Neuron (in vitro differentiated cells): ENCODE data around the gene PTH2.

Experiments used
- H2AFZ ChIP-seq: one replicate; pipeline ENCODE4 v1.6.1; 2013; ENCODE audit warnings: low read depth, mild to moderate bottlenecking, inconsistent platforms, low read length, moderate library complexity
- H3K27me3 ChIP-seq: one replicate; pipeline ENCODE4 v1.6.1; 2013; ENCODE audit warnings: low read length; ENCODE audit not compliant: insufficient read depth
- H3K36me3 ChIP-seq: one replicate; pipeline ENCODE4 v1.6.1; 2013; ENCODE audit warnings: low read length; ENCODE audit not compliant: insufficient read depth
- H3K4me1 ChIP-seq: one replicate; pipeline ENCODE4 v1.6.1; 2013; ENCODE audit warnings: low read length; ENCODE audit not compliant: insufficient read depth
- H3K4me3 ChIP-seq: 2 replicates; pipeline ENCODE4 v1.5.1; 2013; ENCODE audit warnings: mild to moderate bottlenecking, low read length, moderate library complexity
- H3K9me3 ChIP-seq: one replicate; pipeline ENCODE4 v1.6.1; 2013; ENCODE audit warnings: low read length

The PTH2 gene

DNA sequence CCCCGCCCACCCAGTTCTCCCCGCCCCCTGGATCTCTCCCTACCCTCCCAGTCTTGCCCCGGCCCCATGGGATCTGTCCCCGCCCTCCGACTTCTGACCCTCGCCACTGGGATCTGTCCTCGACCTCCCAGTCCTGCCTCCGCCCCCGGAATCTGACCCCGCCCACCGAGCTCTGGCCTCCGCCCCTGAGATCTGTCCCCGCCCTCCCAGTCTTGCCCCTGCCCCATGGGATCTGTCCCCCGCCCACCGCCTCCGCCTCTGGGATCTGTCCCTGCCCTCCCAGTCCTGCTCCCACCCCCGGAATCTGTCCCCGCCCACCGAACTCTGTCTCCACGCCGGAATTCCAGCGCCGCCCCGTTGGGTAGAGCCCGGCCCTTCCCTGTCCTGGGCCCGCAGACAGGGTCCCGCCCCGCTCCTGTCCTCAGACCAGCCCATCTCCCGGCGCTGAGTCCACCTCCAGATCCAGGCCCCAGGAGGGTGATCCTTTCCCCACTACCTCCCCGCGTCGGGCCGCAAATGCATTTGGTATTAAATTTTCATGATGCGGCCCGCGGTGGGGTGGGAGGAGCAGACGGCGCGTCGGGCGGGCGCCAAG lies 19.6 kb upstream of the PTH2 start:
- H3K9me3 ChIP-seq, result no peaks in the 10 kb centered on the region
- peaks cover 10% of the 10 kb centered on the region for H3K36me3 ChIP-seq
- H3K4me3 ChIP-seq, result peak overlapping the region; percentile 46
- H2AFZ ChIP-seq, result peak overlapping the region; percentile 98
- H3K27me3 ChIP-seq, result peaks cover 42% of the 10 kb centered on the region
- H3K4me1 ChIP-seq, result peaks cover 15% of the 10 kb centered on the region

DNA sequence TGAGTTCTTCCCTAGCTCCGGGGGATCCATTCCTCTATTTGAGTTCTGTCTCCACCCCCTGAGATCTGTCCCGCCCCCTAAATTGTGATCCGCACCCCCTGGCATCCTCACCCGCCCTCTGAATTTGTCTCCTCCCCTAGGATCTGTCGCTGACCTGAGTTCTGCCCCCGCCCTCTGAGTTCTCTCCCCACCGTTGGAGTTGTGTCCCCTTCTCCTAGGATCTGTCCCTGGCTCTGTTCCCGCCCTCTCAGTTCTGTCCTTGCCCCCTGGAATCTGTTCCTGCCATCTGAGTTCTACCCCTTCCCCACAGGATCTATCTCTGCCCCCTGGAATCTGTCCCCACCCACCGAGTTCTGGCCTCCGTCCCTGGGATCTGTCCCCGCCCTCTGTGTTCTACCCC lies 19.1 kb upstream of the PTH2 start:
- no peak overlapping the region for H3K4me3 ChIP-seq
- no peak overlapping the region for H2AFZ ChIP-seq
- H3K9me3 ChIP-seq, result no peaks in the 10 kb centered on the region
- H3K27me3 ChIP-seq, result peaks cover 47% of the 10 kb centered on the region
- peaks cover 7% of the 10 kb centered on the region for H3K36me3 ChIP-seq
- H3K4me1 ChIP-seq, result peaks cover 15% of the 10 kb centered on the region

DNA sequence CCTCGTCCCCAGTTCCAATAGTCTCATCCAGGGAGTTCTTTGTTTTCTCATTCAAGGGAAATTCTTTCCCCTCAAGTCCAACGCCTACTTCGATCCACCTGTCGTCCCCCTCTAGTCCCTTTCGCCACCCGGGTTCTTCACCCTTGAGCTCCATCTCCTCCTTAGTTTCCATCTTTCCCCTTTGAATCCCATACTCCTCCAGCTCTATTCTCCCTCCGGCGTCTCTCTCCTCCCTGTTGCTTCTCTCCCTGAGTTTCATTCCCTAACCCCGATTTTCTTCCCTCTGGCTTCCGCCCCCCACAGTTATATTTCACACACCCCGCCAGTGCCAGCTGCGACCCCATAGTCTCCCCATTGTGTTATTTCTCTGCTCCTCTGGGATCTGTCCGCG lies 18.7 kb upstream of the PTH2 start:
- Histone ChIP-seq H3K4me1 (peaks cover 15% of the 10 kb centered on the region), H3K9me3 (no peaks in the 10 kb centered on the region), H3K36me3 (peaks cover 4% of the 10 kb centered on the region), H2AFZ (no peak overlapping the region), H3K27me3 (peaks cover 51% of the 10 kb centered on the region), H3K4me3 (no peak overlapping the region)

DNA sequence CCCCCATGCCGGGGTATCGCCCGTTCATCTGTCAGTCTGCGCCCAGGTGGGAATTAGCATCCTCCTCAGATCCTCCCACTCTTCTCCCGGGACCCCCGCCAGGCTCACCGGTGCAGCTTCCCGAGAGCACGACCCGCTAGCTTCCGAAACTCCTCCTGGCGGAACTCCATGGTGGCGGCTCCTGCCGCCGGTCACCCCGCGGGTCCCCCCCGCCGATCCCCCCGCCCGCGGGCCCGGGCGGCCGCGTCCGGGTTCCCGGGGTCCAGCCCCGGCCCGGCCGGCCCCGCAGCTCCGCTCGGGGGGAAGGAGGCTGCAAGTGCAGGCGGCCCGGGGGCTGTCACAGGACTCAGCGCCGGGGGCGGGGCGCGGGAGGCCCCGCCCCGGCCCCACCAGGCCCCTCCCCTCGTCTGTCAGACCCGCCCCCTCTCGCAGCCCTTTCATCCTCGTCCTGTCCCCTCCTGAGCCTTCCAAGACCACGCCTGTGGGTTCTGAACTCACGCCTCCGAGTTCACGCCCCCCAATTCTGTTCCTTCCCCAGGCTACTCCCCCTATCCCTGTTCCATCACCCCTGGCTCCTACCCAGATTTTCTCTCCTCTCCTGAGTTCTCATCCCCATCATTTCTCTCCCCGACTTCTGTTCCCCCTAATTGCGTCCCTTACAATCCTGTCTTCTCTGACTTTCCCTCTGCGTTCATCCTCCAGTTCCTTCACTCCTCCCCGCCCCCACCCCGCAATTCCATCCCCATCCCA lies 18.1 kb upstream of the PTH2 start, which contains the start of gene SLC17A7:
SLC17A7 (minus strand) TSS at position 318 of the 750 bp plus-strand sequence; CDS start at position 170, 148 bp downstream.
- H3K36me3 ChIP-seq, result no peaks in the 10 kb centered on the region
- peaks cover 15% of the 10 kb centered on the region for H3K4me1 ChIP-seq
- no peaks in the 10 kb centered on the region for H3K9me3 ChIP-seq
- H2AFZ ChIP-seq, result no peak within 1 kb of the TSS
- peaks cover 57% of the 10 kb centered on the region for H3K27me3 ChIP-seq
- H3K4me3 ChIP-seq, result no peak within 1 kb of the TSS

DNA sequence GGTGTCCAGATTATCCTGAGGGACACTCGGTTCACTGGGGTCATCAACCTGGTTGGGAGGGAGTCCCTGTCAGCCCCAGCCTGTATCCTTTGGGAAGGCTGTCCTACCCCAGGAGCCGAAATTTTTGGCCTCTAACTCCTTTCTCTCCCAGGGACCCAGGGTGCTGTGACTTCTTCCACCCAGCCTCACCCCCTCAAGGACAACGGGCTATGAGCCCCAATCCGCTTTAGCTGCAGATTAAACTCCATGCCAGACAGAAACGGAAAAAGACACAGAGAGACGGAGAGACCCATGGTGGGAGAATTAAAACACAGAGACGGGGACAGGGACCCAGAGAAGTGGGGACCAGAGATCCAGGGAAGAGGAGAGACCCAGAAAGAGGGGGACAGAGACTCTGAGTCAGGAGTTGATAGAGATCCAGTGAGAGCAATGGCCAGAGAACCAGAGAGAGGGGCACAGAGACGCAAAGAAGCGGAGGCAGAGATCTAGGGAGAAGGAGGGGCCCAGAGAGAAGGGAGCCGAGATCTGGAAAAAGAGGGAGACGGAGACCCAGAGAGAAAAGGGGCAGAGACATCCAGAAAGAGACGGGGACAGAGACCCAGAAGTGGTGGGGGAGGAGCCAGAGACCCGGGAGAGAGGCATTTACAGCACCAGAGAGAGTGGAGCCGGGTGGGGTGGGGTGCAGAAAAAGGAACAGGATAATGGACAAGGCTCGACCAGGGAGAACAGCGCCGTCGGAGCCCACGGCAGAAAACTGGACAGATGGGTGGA lies 17.4 kb upstream of the PTH2 start:
- H3K4me3 ChIP-seq, result no peak overlapping the region
- no peaks in the 10 kb centered on the region for H3K9me3 ChIP-seq
- H3K27me3 ChIP-seq, result peaks cover 65% of the 10 kb centered on the region
- H2AFZ ChIP-seq, result no peak overlapping the region
- H3K4me1 ChIP-seq, result peaks cover 15% of the 10 kb centered on the region
- H3K36me3 ChIP-seq, result no peaks in the 10 kb centered on the region

DNA sequence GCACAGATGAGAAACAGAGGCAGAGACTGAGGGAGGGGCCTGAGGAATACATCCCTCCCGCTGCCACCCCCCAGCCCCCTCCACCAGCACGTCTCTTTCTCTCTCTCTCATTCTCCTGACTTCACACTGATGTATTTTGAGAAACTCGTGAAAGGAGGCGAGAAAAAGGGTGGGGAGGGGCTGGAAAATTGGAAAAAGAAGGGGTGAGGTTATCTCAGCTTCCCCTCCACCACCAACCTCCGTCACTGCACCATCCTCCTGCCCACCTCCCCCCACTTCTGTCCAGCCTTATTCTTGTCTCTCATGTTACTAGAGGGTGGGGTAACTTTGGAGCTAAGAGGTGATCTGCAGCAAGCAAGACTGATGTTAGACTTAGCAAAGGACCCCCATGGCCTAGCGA lies 16.6 kb upstream of the PTH2 start:
- Histone ChIP-seq H2AFZ (no peak overlapping the region), H3K4me1 (peaks cover 15% of the 10 kb centered on the region), H3K4me3 (no peak overlapping the region), H3K36me3 (no peaks in the 10 kb centered on the region), H3K27me3 (peaks cover 73% of the 10 kb centered on the region), H3K9me3 (peaks cover under 1% of the 10 kb centered on the region)

DNA sequence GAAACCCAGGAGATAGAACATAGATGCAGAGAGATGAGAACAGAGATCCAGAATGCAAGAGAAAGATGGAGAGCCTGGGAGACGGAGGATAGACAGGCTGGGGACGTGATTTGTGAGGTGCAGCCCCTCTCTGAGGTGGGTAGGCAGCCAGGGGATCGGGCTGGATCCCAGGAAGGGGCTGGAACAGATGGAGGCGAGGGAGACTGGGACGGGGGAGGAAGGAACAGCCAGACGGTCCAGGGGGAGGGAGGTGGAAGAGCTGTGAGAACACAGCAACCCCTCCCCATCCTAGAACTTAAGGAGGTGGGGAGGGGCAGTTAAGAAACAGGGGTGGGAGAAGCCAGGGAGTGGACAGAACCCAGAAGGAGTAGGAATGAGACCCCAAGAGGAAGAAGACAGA lies 15.0 kb upstream of the PTH2 start:
- Histone ChIP-seq H3K36me3 (no peaks in the 10 kb centered on the region), H3K4me1 (peaks cover 15% of the 10 kb centered on the region), H3K27me3 (peaks cover 87% of the 10 kb centered on the region), H3K9me3 (peaks cover 10% of the 10 kb centered on the region), H3K4me3 (no peak overlapping the region), H2AFZ (no peak overlapping the region)

DNA sequence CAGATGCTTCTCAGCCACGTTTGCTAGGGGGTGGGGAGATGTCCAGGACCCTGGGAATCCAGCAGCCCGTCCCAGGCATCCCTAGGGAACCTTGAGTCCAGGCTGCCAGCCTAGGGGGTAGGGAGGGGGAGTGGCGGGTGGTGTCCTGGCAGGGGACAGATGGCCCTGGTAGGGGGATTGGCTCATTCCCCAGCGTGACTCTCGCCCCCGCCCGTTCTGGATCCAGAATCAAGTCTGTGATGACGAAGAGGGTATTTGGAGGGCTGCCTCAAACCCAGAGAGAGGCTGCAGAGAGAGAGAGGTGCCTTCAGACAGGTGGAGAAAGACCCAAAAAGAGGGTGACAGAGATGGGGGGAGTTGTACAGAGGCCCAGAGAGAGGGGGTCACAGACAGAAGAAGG lies 14.0 kb upstream of the PTH2 start:
- Histone ChIP-seq H3K4me1 (peaks cover 9% of the 10 kb centered on the region), H3K9me3 (peaks cover 19% of the 10 kb centered on the region), H3K36me3 (no peaks in the 10 kb centered on the region), H3K27me3 (peaks cover 95% of the 10 kb centered on the region), H3K4me3 (no peak overlapping the region), H2AFZ (no peak overlapping the region)

DNA sequence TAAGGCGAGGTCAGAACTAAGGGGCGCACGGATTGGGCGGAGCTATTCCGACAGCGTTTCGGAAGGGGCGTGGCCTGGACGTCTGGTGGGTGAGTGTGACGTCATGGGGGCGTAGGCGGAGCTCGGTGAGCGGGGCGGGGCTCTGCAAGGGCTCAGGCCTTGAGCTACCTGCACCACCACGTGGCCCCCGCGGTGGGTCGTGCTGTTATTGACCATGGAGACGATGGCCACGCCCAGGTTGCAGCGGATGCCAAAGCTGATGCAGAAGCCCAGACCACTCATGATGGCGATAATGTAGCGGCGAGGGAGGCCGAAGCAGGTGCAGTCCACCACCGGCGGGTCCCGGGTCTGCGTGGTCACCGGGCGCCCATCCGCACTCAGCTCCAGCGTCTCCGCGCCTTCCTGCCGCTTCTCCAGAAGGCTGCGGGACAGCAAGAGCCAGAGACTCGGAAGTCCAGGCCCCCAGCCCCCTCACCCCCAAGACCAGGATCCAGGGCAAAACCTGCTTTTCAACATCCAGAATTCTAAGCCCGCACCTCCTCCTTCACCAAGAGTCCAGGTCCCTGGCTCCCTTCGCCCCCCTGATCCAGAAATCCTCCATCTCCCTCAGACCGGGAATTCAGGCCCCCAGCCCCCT lies 13.3 kb upstream of the PTH2 start:
- Histone ChIP-seq H3K9me3 (peaks cover 23% of the 10 kb centered on the region), H3K36me3 (no peaks in the 10 kb centered on the region), H2AFZ (no peak overlapping the region), H3K4me1 (peaks cover 3% of the 10 kb centered on the region), H3K4me3 (no peak overlapping the region), H3K27me3 (peaks cover 93% of the 10 kb centered on the region)

DNA sequence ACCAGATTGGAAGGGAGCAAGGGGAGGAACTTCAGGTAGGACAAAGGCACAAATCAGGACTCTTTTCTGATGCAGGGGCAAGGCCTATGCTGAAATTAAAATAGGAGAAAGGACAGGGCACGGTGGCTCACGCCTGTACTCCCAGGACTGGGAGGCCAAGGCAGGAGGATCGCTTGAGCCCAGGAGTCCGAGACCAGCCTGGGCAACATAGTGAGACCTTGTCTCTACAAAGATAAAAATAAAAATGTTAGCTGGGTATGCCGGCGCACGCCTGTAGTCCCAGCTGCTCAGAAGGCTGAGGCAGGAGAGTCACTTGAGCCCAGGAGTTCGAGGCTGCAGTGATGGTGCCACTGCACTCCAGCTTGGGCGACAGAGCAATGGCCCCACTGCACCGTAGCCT lies 12.4 kb upstream of the PTH2 start:
- no peak overlapping the region for H2AFZ ChIP-seq
- peaks cover 23% of the 10 kb centered on the region for H3K9me3 ChIP-seq
- no peaks in the 10 kb centered on the region for H3K36me3 ChIP-seq
- H3K27me3 ChIP-seq, result peaks cover 95% of the 10 kb centered on the region
- no peaks in the 10 kb centered on the region for H3K4me1 ChIP-seq
- no peak overlapping the region for H3K4me3 ChIP-seq

DNA sequence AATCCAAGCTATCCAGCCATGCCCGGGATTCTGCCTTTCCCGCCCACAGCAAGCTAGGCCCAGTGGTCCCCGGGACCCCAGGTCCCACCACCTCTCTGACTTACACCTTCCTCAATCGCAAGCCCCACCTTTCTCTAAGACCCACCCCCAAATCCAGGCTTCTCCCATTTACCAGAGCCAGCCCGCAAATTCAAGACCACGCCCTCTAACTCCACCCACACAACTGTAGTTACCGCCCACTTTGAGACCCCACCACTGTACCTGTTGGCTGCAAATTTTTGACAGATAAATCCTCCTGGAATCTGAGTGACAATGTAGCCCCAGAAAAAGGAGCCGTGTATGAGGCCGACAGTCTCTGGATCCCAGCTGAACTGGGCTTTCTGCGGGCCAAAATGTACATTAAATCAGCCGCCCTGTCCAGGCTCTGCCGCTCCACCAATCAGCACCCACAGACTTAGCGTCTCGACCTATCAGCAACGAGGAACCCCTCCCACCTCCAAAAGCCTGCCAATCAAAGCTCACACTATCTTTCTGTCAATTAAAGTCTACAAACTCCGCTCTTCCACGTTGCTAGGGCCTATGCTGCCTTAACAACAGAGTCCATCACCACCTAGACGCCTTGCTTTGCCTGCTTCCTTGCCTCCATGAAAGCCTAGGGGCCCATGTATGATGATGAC lies 11.8 kb upstream of the PTH2 start:
- Histone ChIP-seq H3K36me3 (no peaks in the 10 kb centered on the region), H2AFZ (no peak overlapping the region), H3K4me1 (no peaks in the 10 kb centered on the region), H3K27me3 (peaks cover 95% of the 10 kb centered on the region), H3K4me3 (no peak overlapping the region), H3K9me3 (peaks cover 23% of the 10 kb centered on the region)

DNA sequence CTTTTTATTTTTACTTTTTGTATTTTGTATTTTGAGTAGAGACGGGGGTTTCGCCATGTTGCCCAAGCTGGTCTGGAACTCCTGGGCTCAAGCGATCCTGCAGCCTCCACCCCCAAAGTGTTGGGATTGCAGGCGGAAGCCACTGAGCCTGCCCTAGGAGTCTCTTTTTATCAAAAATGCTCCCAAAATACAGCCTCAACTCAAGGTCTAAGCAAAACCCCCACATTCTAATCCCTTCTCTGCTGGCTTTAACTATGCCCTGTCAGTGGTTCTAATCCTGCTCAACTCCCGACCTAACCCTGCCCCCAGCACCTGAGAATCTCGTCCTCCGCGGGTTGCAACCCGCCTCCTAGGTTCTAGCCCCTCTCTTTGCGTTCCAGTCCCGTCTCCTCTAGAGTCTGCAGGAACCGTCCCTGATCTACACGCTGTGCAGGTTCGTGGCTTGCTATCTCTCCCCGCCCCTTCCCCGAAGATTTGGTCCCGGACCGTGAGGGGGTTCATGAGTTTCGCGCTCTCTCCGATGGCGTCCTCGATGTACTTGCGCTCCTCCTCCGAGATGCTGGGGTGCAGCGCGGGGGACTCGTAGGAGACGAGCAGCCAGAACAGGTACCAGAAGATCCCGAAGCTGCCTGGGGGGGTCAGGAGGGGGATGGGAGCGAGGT lies 10.1 kb upstream of the PTH2 start:
- Histone ChIP-seq H3K27me3 (peaks cover 94% of the 10 kb centered on the region), H3K9me3 (peaks cover 23% of the 10 kb centered on the region)

More for the DNA sequence above, 10.1 kb upstream of the PTH2 start:
- H3K4me1 ChIP-seq, result peaks cover 7% of the 10 kb centered on the region
- H2AFZ ChIP-seq, result no peak overlapping the region
- H3K36me3 ChIP-seq, result no peaks in the 10 kb centered on the region
- no peak overlapping the region for H3K4me3 ChIP-seq
